Endothelial cell of umbilical vein (primary cell): ENCODE measurements around the gene UTS2R. TPM values are rescaled to one million over a fixed set of nuclear protein-coding genes. Genes with fewer than 3 reads are reported as not detected.

Experiments
- BruUV-seq: library from RNA; stranded (reverse); fragments of 400-500 nt; replicated peaks from 2 replicates; lab custom pipeline; 2021; lab: Mats Ljungman, UMichigan
- CTCF ChIA-PET: fragments of 300-600, 350-600 bp; sonication (Branson Sonifier 250); formaldehyde crosslinking; loops from one replicate; lab custom pipeline; 2021; ENCODE audit warnings: antibody characterized with exemption, inconsistent platforms; lab: Charles Lee
- POLR2A ChIA-PET: fragments of 300-600, 350-600 bp; sonication (Branson Sonifier 250); formaldehyde crosslinking; loops from one replicate; lab custom pipeline; 2021; ENCODE audit warnings: antibody characterized with exemption, inconsistent platforms; lab: Charles Lee
- DNase-seq: peaks from one replicate; pipeline ENCODE4 v3.0.0-alpha.2; 2011; ENCODE audit warnings: low read depth, low spot score
- FAIRE-seq: peaks from 2 replicates; lab custom pipeline; 2011; peaks lifted over from hg19 to GRCh38; lab: Jason Lieb, UNC
- H2AFZ ChIP-seq: 2 replicates; pipeline ENCODE4 v1.6.0; 2012; ENCODE audit warnings: low read depth, low read length, control low read depth, inconsistent platforms
- H3K27ac ChIP-seq: 2 replicates; pipeline ENCODE4 v1.5.1; 2011; ENCODE audit warnings: low read depth, mild to moderate bottlenecking, control low read depth, low read length, moderate library complexity; ENCODE audit not compliant: insufficient read depth
- H3K27me3 ChIP-seq, 2 experiments: 2 replicates each; pipeline versions ENCODE4 v1.6.0 to v1.6.1; 2011; ENCODE audit warnings: low read length in 2 of 2, mixed read lengths in 1 of 2; ENCODE audit not compliant: control insufficient read depth in 2 of 2, insufficient read depth in 2 of 2
- H3K36me3 ChIP-seq, 2 experiments: 2 replicates in 1 of 2; 3 replicates in 1 of 2; pipeline ENCODE4 v1.5.1; 2011; ENCODE audit warnings: low read length in 2 of 2, mild to moderate bottlenecking in 1 of 2, moderate library complexity in 1 of 2; ENCODE audit not compliant: control insufficient read depth in 2 of 2, insufficient read depth in 2 of 2; ENCODE audit errors: extremely low read depth in 1 of 2
- H3K4me1 ChIP-seq: 3 replicates; pipeline ENCODE4 v1.5.1; 2011; ENCODE audit warnings: mild to moderate bottlenecking, low read length; ENCODE audit not compliant: control insufficient read depth, insufficient read depth; ENCODE audit errors: extremely low read depth
- H3K4me2 ChIP-seq: 2 replicates; pipeline ENCODE4 v1.6.1; 2011; ENCODE audit warnings: low read length, control low read depth, mixed read lengths; ENCODE audit not compliant: insufficient read depth
- H3K4me3 ChIP-seq, 3 experiments: fragments of 200-600 bp in 1 of 3; sonication (generic), shearing (Covaris generic) in 1 of 3; replicated peaks in 1 of 3; 2 replicates each; pipeline ENCODE4 v1.5.1; 2011 to 2016; ENCODE audit warnings: control low read depth in 3 of 3, low read length in 3 of 3, mild to moderate bottlenecking in 2 of 3, inconsistent platforms in 1 of 3, low read depth in 1 of 3, moderate library complexity in 1 of 3; ENCODE audit not compliant: insufficient read depth in 1 of 3
- H3K79me2 ChIP-seq: 2 replicates; pipeline ENCODE4 v1.6.0; 2012; ENCODE audit warnings: low read length, inconsistent platforms; ENCODE audit not compliant: control insufficient read depth, insufficient read depth
- H3K9ac ChIP-seq: replicated peaks from 2 replicates; pipeline ENCODE3; 2011; ENCODE audit warnings: low read length, control low read depth; ENCODE audit not compliant: insufficient read depth; ENCODE audit errors: extremely low read depth
- H3K9me1 ChIP-seq: replicated peaks from 3 replicates; pipeline ENCODE4 v1.6.0; 2011; ENCODE audit warnings: mild to moderate bottlenecking, low read length; ENCODE audit not compliant: control insufficient read depth, insufficient read depth; ENCODE audit errors: extremely low read depth
- H3K9me3 ChIP-seq: replicated peaks from 2 replicates; pipeline ENCODE4 v1.5.1; 2012; ENCODE audit warnings: low read length, inconsistent platforms; ENCODE audit not compliant: control insufficient read depth, insufficient read depth
- H4K20me1 ChIP-seq: replicated peaks from 2 replicates; pipeline ENCODE3; 2011; ENCODE audit warnings: mild to moderate bottlenecking, low read length; ENCODE audit not compliant: control insufficient read depth, insufficient read depth; ENCODE audit errors: extremely low read depth
- CTCF ChIP-seq, 2 donors: IDR thresholded peaks; 1 replicate in 1 of 2; 2 replicates in 1 of 2; pipeline ENCODE4 v1.5.1; 2011; ENCODE audit warnings: low read length in 2 of 2, mild to moderate bottlenecking in 2 of 2, moderate library complexity in 2 of 2, control low read depth in 1 of 2, inconsistent platforms in 1 of 2, low read depth in 1 of 2; ENCODE audit not compliant: insufficient read depth in 1 of 2; ENCODE audit errors: extremely low read depth in 1 of 2
- EZH2 ChIP-seq: IDR thresholded peaks from 2 replicates; pipeline ENCODE4 v1.6.1; 2012; ENCODE audit warnings: borderline replicate concordance, low read depth, mild to moderate bottlenecking, moderate library complexity, low read length, inconsistent platforms; ENCODE audit not compliant: severe bottlenecking
- FOS ChIP-seq: IDR thresholded peaks from 2 replicates; pipeline ENCODE4 v1.6.1; 2011; ENCODE audit warnings: mild to moderate bottlenecking, low read length, moderate library complexity, borderline replicate concordance; ENCODE audit not compliant: insufficient read depth
- GATA2 ChIP-seq: IDR thresholded peaks from 2 replicates; pipeline ENCODE4 v1.7.0; 2011; ENCODE audit warnings: low read depth, mild to moderate bottlenecking, moderate library complexity, mixed read lengths, low read length; ENCODE audit not compliant: insufficient read length, insufficient read depth
- JUN ChIP-seq: IDR thresholded peaks from 2 replicates; pipeline ENCODE4 v1.6.1; 2011; ENCODE audit warnings: borderline replicate concordance, low read depth; ENCODE audit not compliant: insufficient read length, insufficient read depth
- MAX ChIP-seq: IDR thresholded peaks from 2 replicates; pipeline ENCODE4 v1.6.1; 2011; ENCODE audit not compliant: insufficient read depth, insufficient read length
- MYC ChIP-seq: IDR thresholded peaks from one replicate; pipeline ENCODE4 v1.6.1; 2011; ENCODE audit warnings: mild to moderate bottlenecking, low read depth, low read length
- POLR2A ChIP-seq: IDR thresholded peaks from 2 replicates; pipeline ENCODE4 v1.6.1; 2012; ENCODE audit warnings: low read depth, mild to moderate bottlenecking, control low read depth, low read length
- POLR2AphosphoS5 ChIP-seq: IDR thresholded peaks from 2 replicates; pipeline ENCODE4 v1.6.1; 2012; ENCODE audit warnings: low read depth, mild to moderate bottlenecking, control low read depth, low read length, moderate library complexity; ENCODE audit not compliant: insufficient read depth
- dilution Hi-C: fragments of 300-500 bp; cut with MboI; formaldehyde crosslinking; loops from one replicate; pipeline ENCODE4 v1.15.0; 2019; ENCODE audit warnings: low sequenced_read_pairs; ENCODE audit not compliant: extremely low pct_ligation_motif_present
- intact Hi-C: fragments of 100-400 bp; cut with micrococcal nuclease; formaldehyde crosslinking; loops from one replicate; pipeline ENCODE4 v1.10.0; 2022
- polyA plus RNA-seq, 4 experiments: library from polyadenylated mRNA; depleted of rRNA in 3 of 4; stranded (reverse) in 3 of 4; unstranded in 1 of 4; fragments of >200 nt; gene quantifications; 2 replicates each; pipeline versions ENCODE4 v1.2.1 to v1.2.3, GENCODE V29; 2011 to 2012; ENCODE audit warnings: missing spikeins in 1 of 4
- total RNA-seq: library from RNA; stranded (reverse); gene quantifications from 2 replicates; pipeline ENCODE4 v1.2.3, GENCODE V29; 2021

Gene UTS2R
- total and polyA plus RNA-seq, 2 donors (not counting 3 experiments of a cell fraction or from before 2014, with no cell fraction given): not detected

GRCh38 chr17:82345151-82345976 lies 26.2 kb upstream of the UTS2R start:
- DNase-seq (no peak), FAIRE-seq (no peak)
- no peaks in the 10 kb centered on the region for H3K27me3 ChIP-seq
- BruUV-seq: no TSS peak
- H3K9ac ChIP-seq: no peak overlapping the region
- dilution Hi-C loops (no loop called here), intact Hi-C loops (no loop called here)
- CTCF ChIA-PET: interaction anchor here (1.8 kb wide), 1 partner anchor 11 kb away, joined by 6 read pairs; no protein-coding TSS in a partner anchor
- H4K20me1 ChIP-seq: no peaks in the 10 kb centered on the region
- H3K4me3 ChIP-seq: no peak overlapping the region
- no peaks in the 10 kb centered on the region for H3K36me3 ChIP-seq
- H3K9me1 ChIP-seq: no peaks in the 10 kb centered on the region
- POLR2A ChIA-PET: no interaction called here
- H3K4me2 ChIP-seq: no peak overlapping the region
- no peak overlapping the region for H3K27ac ChIP-seq
- H2AFZ ChIP-seq: no peak overlapping the region
- no peak for TF ChIP-seq GATA2
- TF ChIP-seq POLR2AphosphoS5: no peak
- no peak for TF ChIP-seq MYC
- TF ChIP-seq MAX: no peak
- TF ChIP-seq EZH2: no peak
- no peak for TF ChIP-seq FOS
- TF ChIP-seq POLR2A: no peak
- TF ChIP-seq CTCF (IDR thresholded peaks at IDR 0.05; ENCODE audit: extremely low read depth in 1 of 2, insufficient read depth in 1 of 2, low read depth in 1 of 2, low read length in 2 of 2): no peak
- TF ChIP-seq JUN: no peak
- no peaks in the 10 kb centered on the region for H3K79me2 ChIP-seq
- no peaks in the 10 kb centered on the region for H3K4me1 ChIP-seq
- H3K9me3 ChIP-seq: no peaks in the 10 kb centered on the region
